Gastroesophageal sphincter (tissue), 4 donors: ENCODE results near the gene SBNO1. TPM values are rescaled to one million over a fixed set of nuclear protein-coding genes. Genes with fewer than 3 reads are reported as not detected.

Experiments
- ATAC-seq: fragments of 150-250 bp; one replicate; pipeline ENCODE4 v1.9.1; 2016; ENCODE audit warnings: mild to moderate bottlenecking, moderate library complexity
- H3K27ac ChIP-seq, 4 donors: fragments of 200-600 bp; sonication (generic) in 3 of 4; 1 replicate in 3 of 4; 2 replicates in 1 of 4; pipeline ENCODE4 v1.5.1; 2016 to 2019
- H3K27me3 ChIP-seq: fragments of 200-600 bp; sonication (generic); one replicate; pipeline ENCODE4 v1.5.1; 2019
- H3K36me3 ChIP-seq, 2 donors: fragments of 200-600 bp; sonication (generic); one replicate each; pipeline ENCODE4 v1.5.1; 2019; ENCODE audit warnings: control low read depth in 1 of 2
- H3K4me1 ChIP-seq, 3 donors: fragments of 200-600 bp; sonication (generic); 1 replicate in 2 of 3; 2 replicates in 1 of 3; pipeline ENCODE4 v1.5.1; 2016 to 2019; ENCODE audit warnings: control low read depth in 2 of 3
- H3K4me3 ChIP-seq, 2 donors: fragments of 200-600 bp; sonication (generic); one replicate each; pipeline ENCODE4 v1.5.1; 2019; ENCODE audit warnings: mild to moderate bottlenecking in 1 of 2, moderate library complexity in 1 of 2
- H3K9me3 ChIP-seq, 3 donors: fragments of 200-600 bp; sonication (generic); one replicate each; pipeline ENCODE4 v1.5.1; 2017 to 2019; ENCODE audit warnings: control low read depth in 2 of 3
- EP300 ChIP-seq: sonication (generic); formaldehyde crosslinking; IDR thresholded peaks from one replicate; pipeline ENCODE4 v1.6.1; 2017; ENCODE audit warnings: antibody characterized with exemption, mild to moderate bottlenecking
- POLR2A ChIP-seq, 2 donors: fragments of 450-650 bp; IDR thresholded peaks; one replicate each; pipeline ENCODE4 v1.6.1; 2017; ENCODE audit warnings: antibody characterized with exemption in 2 of 2, mild to moderate bottlenecking in 2 of 2, moderate library complexity in 1 of 2
- POLR2AphosphoS5 ChIP-seq: sonication (generic); formaldehyde crosslinking; IDR thresholded peaks from one replicate; pipeline ENCODE4 v1.6.1; 2017; ENCODE audit warnings: antibody characterized with exemption
- WGBS, 2 donors: methylation state at CpG; one replicate each; pipeline ENCODE4 v1.1.5; 2018; ENCODE audit warnings: low coverage in 1 of 2; 5-methylcytosine and 5-hydroxymethylcytosine counted together
- total RNA-seq, 4 donors: library from RNA; depleted of rRNA; stranded (reverse); fragments of >200 nt; gene quantifications; one replicate each; pipeline ENCODE4 v1.1.0, GENCODE V29; 2016
- TF ChIP-seq, protein P1 (sequence below), 4 experiments: fragments of 200-600 bp in 2 of 4; fragments of 450-650 bp in 2 of 4; sonication (generic) in 1 of 4; IDR thresholded peaks; one replicate each; pipeline ENCODE4 v1.5.1; 2017 to 2019; ENCODE audit warnings: antibody characterized with exemption in 4 of 4, mild to moderate bottlenecking in 2 of 4, moderate library complexity in 2 of 4

Gene SBNO1
- total RNA-seq, 4 donors from 2014 or later = 25.3 to 35.7 (median 33.2) TPM

DNA sequence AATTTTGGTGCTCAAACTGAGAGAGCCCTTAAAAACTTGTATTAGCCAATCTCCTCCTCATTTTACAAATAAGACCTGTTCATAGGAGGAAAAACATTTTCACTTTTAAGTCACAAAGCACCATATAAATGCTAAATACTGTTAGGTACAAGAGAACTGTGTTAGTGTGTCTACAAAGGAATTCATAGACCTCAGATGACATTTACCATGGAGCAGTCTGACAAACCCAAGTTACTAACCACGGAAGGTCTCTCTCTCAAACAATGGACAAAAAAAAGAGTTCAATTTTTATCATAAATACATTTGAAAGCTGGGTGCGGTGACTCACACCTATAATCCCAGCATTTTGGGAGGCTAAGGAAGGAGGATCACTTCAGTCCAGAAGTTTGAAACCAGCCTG, 10.0 kb downstream of the SBNO1 start:
- Histone ChIP-seq H3K27me3 (no peaks in the 10 kb centered on the region), H3K4me1 (peaks cover 0 to 76% (median 5%) of the 10 kb centered on the region in 3 donors), H3K9me3 (no peaks in the 10 kb centered on the region), H3K4me3 (no peak overlapping the region), H3K27ac (no peak overlapping the region), H3K36me3 (peaks cover 0 to 7% of the 10 kb centered on the region in 2 donors)
- WGBS, 2 donors = 72 to 83% methylated on average over 2 of the region's 2 CpGs
- no peak for ATAC-seq
- no peak for TF ChIP-seq POLR2AphosphoS5
- no peak for TF ChIP-seq POLR2A (IDR thresholded peaks at IDR 0.05)
- TF ChIP-seq EP300 = no peak
- TF ChIP-seq, protein P1, sequence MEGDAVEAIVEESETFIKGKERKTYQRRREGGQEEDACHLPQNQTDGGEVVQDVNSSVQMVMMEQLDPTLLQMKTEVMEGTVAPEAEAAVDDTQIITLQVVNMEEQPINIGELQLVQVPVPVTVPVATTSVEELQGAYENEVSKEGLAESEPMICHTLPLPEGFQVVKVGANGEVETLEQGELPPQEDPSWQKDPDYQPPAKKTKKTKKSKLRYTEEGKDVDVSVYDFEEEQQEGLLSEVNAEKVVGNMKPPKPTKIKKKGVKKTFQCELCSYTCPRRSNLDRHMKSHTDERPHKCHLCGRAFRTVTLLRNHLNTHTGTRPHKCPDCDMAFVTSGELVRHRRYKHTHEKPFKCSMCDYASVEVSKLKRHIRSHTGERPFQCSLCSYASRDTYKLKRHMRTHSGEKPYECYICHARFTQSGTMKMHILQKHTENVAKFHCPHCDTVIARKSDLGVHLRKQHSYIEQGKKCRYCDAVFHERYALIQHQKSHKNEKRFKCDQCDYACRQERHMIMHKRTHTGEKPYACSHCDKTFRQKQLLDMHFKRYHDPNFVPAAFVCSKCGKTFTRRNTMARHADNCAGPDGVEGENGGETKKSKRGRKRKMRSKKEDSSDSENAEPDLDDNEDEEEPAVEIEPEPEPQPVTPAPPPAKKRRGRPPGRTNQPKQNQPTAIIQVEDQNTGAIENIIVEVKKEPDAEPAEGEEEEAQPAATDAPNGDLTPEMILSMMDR (IDR thresholded peaks at IDR 0.05) = no peak

DNA sequence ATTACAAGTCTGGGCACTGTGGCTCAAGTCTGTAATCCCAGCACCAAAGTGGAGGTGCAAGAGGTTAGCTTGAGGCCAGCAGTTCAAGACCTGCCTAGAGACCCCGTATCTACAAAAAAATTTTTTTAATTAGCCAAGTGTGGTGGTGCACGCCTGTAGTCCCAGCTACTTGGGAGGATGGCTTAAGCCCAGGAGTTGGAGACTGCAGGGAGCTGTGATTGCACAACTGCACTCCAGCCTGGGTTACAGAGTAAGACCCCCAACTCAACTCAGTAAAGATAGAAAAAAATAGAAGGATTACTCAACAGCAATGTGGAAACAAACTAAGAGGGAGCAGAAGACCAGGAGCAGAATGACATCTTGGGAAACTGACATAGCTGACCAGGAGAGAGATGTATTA, 13.3 kb downstream of the SBNO1 start:
- H3K27me3 ChIP-seq = no peaks in the 10 kb centered on the region
- peaks cover 0 to 38% of the 10 kb centered on the region in 2 donors for H3K36me3 ChIP-seq
- H3K27ac ChIP-seq = no peak overlapping the region
- peaks cover 0 to 47% (median 5%) of the 10 kb centered on the region in 3 donors for H3K4me1 ChIP-seq
- TF ChIP-seq, protein P1 (IDR thresholded peaks at IDR 0.05) = no peak
- TF ChIP-seq EP300 = no peak
- no peak overlapping the region for H3K4me3 ChIP-seq
- no peaks in the 10 kb centered on the region for H3K9me3 ChIP-seq
- WGBS, 2 donors = 88 to 100% methylated on average over 2 of the region's 2 CpGs
- ATAC-seq = no peak

DNA sequence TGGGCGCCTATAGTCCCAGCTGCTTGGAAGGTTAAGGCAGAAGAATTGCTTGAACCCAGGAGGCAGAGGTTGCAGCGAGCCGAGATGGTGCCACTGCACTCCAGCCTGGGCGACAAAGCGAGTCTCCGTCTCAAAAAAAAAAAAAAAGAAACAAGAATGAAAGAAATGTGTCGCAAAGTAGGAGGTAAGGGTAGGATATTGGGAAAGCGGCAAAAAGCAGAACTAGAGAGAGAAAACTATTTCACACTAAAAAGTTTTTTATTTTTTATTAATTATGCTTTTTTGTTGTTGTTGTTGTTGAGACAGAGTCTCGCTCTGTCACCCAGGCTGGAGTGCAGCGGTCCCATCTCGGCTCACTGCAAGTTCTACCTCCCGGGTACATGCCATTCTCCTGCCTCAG, 17.7 kb downstream of the SBNO1 start:
- no peak overlapping the region for H3K27ac ChIP-seq
- ATAC-seq = no peak
- H3K4me3 ChIP-seq = no peak overlapping the region
- H3K9me3 ChIP-seq = no peaks in the 10 kb centered on the region
- peaks cover 0 to 10% (median 0%) of the 10 kb centered on the region in 3 donors for H3K4me1 ChIP-seq
- peaks cover 0 to 82% of the 10 kb centered on the region in 2 donors for H3K36me3 ChIP-seq
- no peaks in the 10 kb centered on the region for H3K27me3 ChIP-seq
- WGBS, 2 donors = 96 to 98% methylated on average over 5 to 10 of the region's 12 CpGs
- TF ChIP-seq POLR2AphosphoS5 (no peak), POLR2A (IDR thresholded peaks at IDR 0.05) (no peak), EP300 (no peak)
- TF ChIP-seq, protein P1 (IDR thresholded peaks at IDR 0.05) = no peak

DNA sequence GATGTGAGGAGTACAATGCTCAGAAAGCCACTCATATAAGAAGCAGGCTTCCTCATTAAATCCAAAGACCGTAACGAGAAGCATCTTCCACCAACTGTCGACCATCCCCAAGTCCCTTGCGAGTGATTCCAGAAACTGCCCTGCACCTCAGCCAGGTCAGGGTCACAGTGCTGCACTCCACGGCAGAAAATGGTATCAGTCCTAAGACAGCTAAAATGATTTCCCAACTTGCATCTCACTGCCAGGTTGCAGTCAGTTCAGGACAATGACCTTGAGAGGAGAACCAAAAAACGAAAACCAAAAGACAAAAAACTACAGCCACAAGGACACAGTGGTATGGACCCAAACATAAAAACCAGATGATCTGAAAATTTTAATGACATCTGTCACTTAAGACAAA, 20.6 kb downstream of the SBNO1 start:
- peaks cover 0 to 98% of the 10 kb centered on the region in 2 donors for H3K36me3 ChIP-seq
- WGBS, 2 donors = 65 to 73% methylated on average over 2 to 6 of the region's 6 CpGs

GRCh38 chr12:123337070-123337469, 27.6 kb downstream of the SBNO1 start:
- Histone ChIP-seq H3K4me3 (no peak overlapping the region), H3K27ac (no peak overlapping the region), H3K4me1 (no peaks in the 10 kb centered on the region), H3K36me3 (peaks cover 0 to 98% of the 10 kb centered on the region in 2 donors), H3K9me3 (no peaks in the 10 kb centered on the region), H3K27me3 (no peaks in the 10 kb centered on the region)
- TF ChIP-seq, protein P1 (IDR thresholded peaks at IDR 0.05) = no peak
- TF ChIP-seq EP300 = no peak
- TF ChIP-seq POLR2A (IDR thresholded peaks at IDR 0.05) = no peak
- no peak for TF ChIP-seq POLR2AphosphoS5
- 71 to 77% methylated on average over 4 to 5 of the region's 5 CpGs for WGBS, 2 donors
- no peak for ATAC-seq

More for the DNA sequence above, 20.6 kb downstream of the SBNO1 start:
- H3K27me3 ChIP-seq = no peaks in the 10 kb centered on the region
- no peaks in the 10 kb centered on the region for H3K9me3 ChIP-seq
- H3K4me3 ChIP-seq = no peak overlapping the region
- no peak for ATAC-seq
- TF ChIP-seq POLR2AphosphoS5 = no peak
- TF ChIP-seq POLR2A (IDR thresholded peaks at IDR 0.05) = no peak
- TF ChIP-seq, protein P1 (IDR thresholded peaks at IDR 0.05) = no peak
- TF ChIP-seq EP300 = no peak
- no peaks in the 10 kb centered on the region for H3K4me1 ChIP-seq
- no peak overlapping the region for H3K27ac ChIP-seq
